ENCODE data around the gene WDR33.
"Not testable (repeated sequence)": the region's sequence is repeated elsewhere in the genome, so short reads cannot be mapped to it uniquely, and the experiment has no call there.

Gene WDR33

GRCh38 chr2:127810619-127811396, at the start of gene WDR33:
Gene WDR33 (minus strand): TSS chr2:127811171. CDS start chr2:127770981, 40,190 bp downstream.
- DNase-seq = peak; percentile 94

- no peak for DNase-seq
Observed at GRCh38 chr2:127860130-127860529, 49.2 kb upstream of the WDR33 start.

GRCh38 chr2:127859712-127860085, 48.7 kb upstream of the WDR33 start:
- DNase-seq = peak; percentile 58

GRCh38 chr2:127857265-127857808, 46.4 kb upstream of the WDR33 start:
- DNase-seq = no peak

- DNase-seq = no peak
Observed at GRCh38 chr2:127853671-127854070, 42.7 kb upstream of the WDR33 start.

- no peak for DNase-seq
Observed at GRCh38 chr2:127852388-127852787, 41.4 kb upstream of the WDR33 start.

- no peak for DNase-seq
Observed at GRCh38 chr2:127847931-127848330, 37.0 kb upstream of the WDR33 start.

- DNase-seq = no peak
Observed at GRCh38 chr2:127844973-127845372, 34.0 kb upstream of the WDR33 start.

GRCh38 chr2:127843677-127844076, 32.7 kb upstream of the WDR33 start:
- DNase-seq = no peak

GRCh38 chr2:127841466-127842178, 30.7 kb upstream of the WDR33 start:
- DNase-seq = no peak

GRCh38 chr2:127840893-127841292, 29.9 kb upstream of the WDR33 start:
- no peak for DNase-seq

GRCh38 chr2:127834951-127835350, 24.0 kb upstream of the WDR33 start:
- no peak for DNase-seq

- DNase-seq = peak; percentile 69
Observed at GRCh38 chr2:127829845-127830246, 18.9 kb upstream of the WDR33 start.

GRCh38 chr2:127826708-127827107, 15.7 kb upstream of the WDR33 start:
- DNase-seq = not testable (repeated sequence)

GRCh38 chr2:127826047-127826446, 15.1 kb upstream of the WDR33 start:
- DNase-seq = no peak

GRCh38 chr2:127820080-127820668, 9.2 kb upstream of the WDR33 start:
- no peak for DNase-seq

GRCh38 chr2:127818794-127819425, 7.9 kb upstream of the WDR33 start:
- DNase-seq = no peak

GRCh38 chr2:127818241-127818640, 7.3 kb upstream of the WDR33 start:
- DNase-seq = no peak

- no peak for DNase-seq
Observed at GRCh38 chr2:127814677-127815076, 3.7 kb upstream of the WDR33 start.

- DNase-seq = not testable (repeated sequence)
Observed at GRCh38 chr2:127812441-127812840, 1.5 kb upstream of the WDR33 start.

GRCh38 chr2:127811397-127812321, 688 bp upstream of the WDR33 start:
- no peak for DNase-seq

- DNase-seq = no peak
Observed at GRCh38 chr2:127810156-127810618, 784 bp downstream of the WDR33 start.

Data from CD4-positive, alpha-beta T cell treated with Interleukin-4 for 4 hours (primary cell).